H1 (cell line): ENCODE results near the gene NFIX. TPM values are rescaled to one million over a fixed set of nuclear protein-coding genes. Genes with fewer than 3 reads are reported as not detected.

ENCODE experiments used
- SIX5 ChIP-seq: IDR thresholded peaks from 2 replicates; pipeline ENCODE4 v1.6.1; 2011; ENCODE audit warnings: mild to moderate bottlenecking, low read depth, low read length
- SUZ12 ChIP-seq: fragments of 200-600 bp; sonication (generic); IDR thresholded peaks from 2 replicates; pipeline ENCODE4 v1.6.1; 2012; ENCODE audit warnings: mild to moderate bottlenecking, inconsistent platforms, low read length, moderate library complexity, mixed read lengths
- polyA plus RNA-seq, 7 experiments: library from polyadenylated mRNA; depleted of rRNA in 3 of 7; stranded (reverse) in 5 of 7; unstranded in 2 of 7; fragments of >200 nt in 5 of 7; fragments of 200-250 nt in 2 of 7; gene quantifications; 1 replicate in 5 of 7; 2 replicates in 1 of 7; 4 replicates in 1 of 7; pipeline versions ENCODE4 v1.2.1 to v1.2.3, GENCODE V29; 2011 to 2013; ENCODE audit warnings: missing spikeins in 2 of 7, mixed read lengths in 2 of 7
- total RNA-seq: library from RNA; stranded (reverse); fragmentation: NEBNext Ultra II Directional; extraction: Animal tissue kit (Norgen Biotek cat#: 25700); gene quantifications from 2 replicates; pipeline ENCODE4 v1.2.1, GENCODE V29; 2021
- TF ChIP-seq, protein P1 (sequence below), 3 experiments: IDR thresholded peaks; 1 replicate in 2 of 3; 2 replicates in 1 of 3; pipeline versions ENCODE4 v1.5.1 to v1.6.1; 2011; ENCODE audit warnings: low read length in 3 of 3, mild to moderate bottlenecking in 3 of 3, inconsistent platforms in 2 of 3, low read depth in 1 of 3, moderate library complexity in 1 of 3; ENCODE audit not compliant: insufficient read depth in 1 of 3; ENCODE audit errors: control extremely low read depth in 1 of 3

NFIX gene
- total and polyA plus RNA-seq, 2 of the 8 experiments (the other 6 are each of a cell fraction or from before 2014, with no cell fraction given): 0.03 to 0.20 TPM

- TF ChIP-seq, protein P1, sequence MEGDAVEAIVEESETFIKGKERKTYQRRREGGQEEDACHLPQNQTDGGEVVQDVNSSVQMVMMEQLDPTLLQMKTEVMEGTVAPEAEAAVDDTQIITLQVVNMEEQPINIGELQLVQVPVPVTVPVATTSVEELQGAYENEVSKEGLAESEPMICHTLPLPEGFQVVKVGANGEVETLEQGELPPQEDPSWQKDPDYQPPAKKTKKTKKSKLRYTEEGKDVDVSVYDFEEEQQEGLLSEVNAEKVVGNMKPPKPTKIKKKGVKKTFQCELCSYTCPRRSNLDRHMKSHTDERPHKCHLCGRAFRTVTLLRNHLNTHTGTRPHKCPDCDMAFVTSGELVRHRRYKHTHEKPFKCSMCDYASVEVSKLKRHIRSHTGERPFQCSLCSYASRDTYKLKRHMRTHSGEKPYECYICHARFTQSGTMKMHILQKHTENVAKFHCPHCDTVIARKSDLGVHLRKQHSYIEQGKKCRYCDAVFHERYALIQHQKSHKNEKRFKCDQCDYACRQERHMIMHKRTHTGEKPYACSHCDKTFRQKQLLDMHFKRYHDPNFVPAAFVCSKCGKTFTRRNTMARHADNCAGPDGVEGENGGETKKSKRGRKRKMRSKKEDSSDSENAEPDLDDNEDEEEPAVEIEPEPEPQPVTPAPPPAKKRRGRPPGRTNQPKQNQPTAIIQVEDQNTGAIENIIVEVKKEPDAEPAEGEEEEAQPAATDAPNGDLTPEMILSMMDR (IDR thresholded peaks at IDR 0.05; ENCODE audit: control extremely low read depth in 1 of 3, insufficient read depth in 1 of 3, low read depth in 1 of 3, low read length in 3 of 3): no peak
- peak; percentile 79 for TF ChIP-seq SUZ12
- no peak for TF ChIP-seq SIX5
These were observed 27.0 kb downstream of the NFIX start (continued) for GRCh38 chr19:13022111-13022858.
